Left lung (tissue), 10 donors: ENCODE data around the gene MACROD2. TPM values are rescaled to one million over a fixed set of nuclear protein-coding genes. Genes with fewer than 3 reads are reported as not detected.

Experiments used
- ATAC-seq: fragments of 200-7000 bp; cut with Tn5 transposase; one replicate; pipeline ENCODE4 v1.9.1; 2020; ENCODE audit warnings: moderate library complexity
- DNase-seq, 4 donors: peaks; one replicate each; pipeline ENCODE4 v3.0.0-alpha.2; 2013 to 2020
- H3K27ac ChIP-seq, 2 donors: fragments of 200-600 bp; sonication (generic) in 1 of 2; one replicate each; pipeline versions ENCODE4 v1.5.0 to v1.8.0; 2020 to 2021
- H3K27me3 ChIP-seq, 2 donors: fragments of 200-600 bp; sonication (generic) in 1 of 2; one replicate each; pipeline versions ENCODE4 v1.5.0 to v1.8.0; 2020 to 2021
- H3K36me3 ChIP-seq, 2 donors: fragments of 200-600 bp; sonication (generic) in 1 of 2; one replicate each; pipeline versions ENCODE4 v1.5.0 to v1.8.0; 2020 to 2021
- H3K4me1 ChIP-seq, 2 donors: fragments of 200-600 bp; one replicate each; pipeline ENCODE4 v1.8.0; 2021
- H3K4me3 ChIP-seq, 2 donors: fragments of 200-600 bp; sonication (generic) in 1 of 2; one replicate each; pipeline versions ENCODE4 v1.5.0 to v1.8.0; 2020 to 2021; ENCODE audit warnings: mild to moderate bottlenecking in 1 of 2
- H3K9me3 ChIP-seq, 2 donors: fragments of 200-600 bp; sonication (generic) in 1 of 2; one replicate each; pipeline versions ENCODE4 v1.5.0 to v1.8.0; 2020 to 2021
- intact Hi-C, 2 donors: fragments of 100-400 bp; cut with DNase I; formaldehyde crosslinking; loops; one replicate each; pipeline versions ENCODE4 v1.11.2 to v1.14.2; 2022
- polyA plus RNA-seq, 6 donors: library from polyadenylated mRNA; unstranded; fragments of 120-200 nt; gene quantifications; one replicate each; pipeline ENCODE4 v1.2.1, GENCODE V29; 2013; ENCODE audit not compliant: insufficient read length in 6 of 6
- total RNA-seq, 2 donors: library from RNA; stranded (reverse); fragmentation: NEBNext Ultra II Directional; extraction: Animal tissue kit (Norgen Biotek cat#: 25700); gene quantifications; one replicate each; pipeline ENCODE4 v1.2.1, GENCODE V29; 2021
- TF ChIP-seq, protein P1 (sequence below), 2 donors: fragments of 200-600 bp; sonication (generic) in 1 of 2; IDR thresholded peaks; one replicate each; pipeline versions ENCODE4 v1.5.0 to v1.8.0; 2021; ENCODE audit warnings: antibody characterized with exemption in 2 of 2
- donor health status: DM: no; HTN: yes; CAD: no.
- donor health status: DM: no; HTN: no; CAD: no.

Gene MACROD2
- total and polyA plus RNA-seq, 8 donors: 6.1 to 23.6 (median 8.9) TPM

- DNase-seq: no peak
- H3K9me3 ChIP-seq: peaks cover 0 to 11% of the 10 kb centered on the region in 2 donors
- H3K4me3 ChIP-seq: no peak overlapping the region
- intact Hi-C loops: no loop called here
- no peaks in the 10 kb centered on the region for H3K36me3 ChIP-seq
- H3K27me3 ChIP-seq: no peaks in the 10 kb centered on the region
- H3K27ac ChIP-seq: no peak overlapping the region
- no peaks in the 10 kb centered on the region for H3K4me1 ChIP-seq
- TF ChIP-seq, protein P1, sequence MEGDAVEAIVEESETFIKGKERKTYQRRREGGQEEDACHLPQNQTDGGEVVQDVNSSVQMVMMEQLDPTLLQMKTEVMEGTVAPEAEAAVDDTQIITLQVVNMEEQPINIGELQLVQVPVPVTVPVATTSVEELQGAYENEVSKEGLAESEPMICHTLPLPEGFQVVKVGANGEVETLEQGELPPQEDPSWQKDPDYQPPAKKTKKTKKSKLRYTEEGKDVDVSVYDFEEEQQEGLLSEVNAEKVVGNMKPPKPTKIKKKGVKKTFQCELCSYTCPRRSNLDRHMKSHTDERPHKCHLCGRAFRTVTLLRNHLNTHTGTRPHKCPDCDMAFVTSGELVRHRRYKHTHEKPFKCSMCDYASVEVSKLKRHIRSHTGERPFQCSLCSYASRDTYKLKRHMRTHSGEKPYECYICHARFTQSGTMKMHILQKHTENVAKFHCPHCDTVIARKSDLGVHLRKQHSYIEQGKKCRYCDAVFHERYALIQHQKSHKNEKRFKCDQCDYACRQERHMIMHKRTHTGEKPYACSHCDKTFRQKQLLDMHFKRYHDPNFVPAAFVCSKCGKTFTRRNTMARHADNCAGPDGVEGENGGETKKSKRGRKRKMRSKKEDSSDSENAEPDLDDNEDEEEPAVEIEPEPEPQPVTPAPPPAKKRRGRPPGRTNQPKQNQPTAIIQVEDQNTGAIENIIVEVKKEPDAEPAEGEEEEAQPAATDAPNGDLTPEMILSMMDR (IDR thresholded peaks at IDR 0.05): no peak
- no peak for ATAC-seq
Measured at GRCh38 chr20:14505476-14505875, 510.2 kb downstream of the MACROD2 start.

- intact Hi-C loops: no loop called here
- ATAC-seq (no peak), DNase-seq (no peak)
- Histone ChIP-seq H3K27ac (no peak overlapping the region), H3K36me3 (no peaks in the 10 kb centered on the region), H3K27me3 (no peaks in the 10 kb centered on the region), H3K9me3 (peaks cover 0 to 11% of the 10 kb centered on the region in 2 donors), H3K4me1 (no peaks in the 10 kb centered on the region), H3K4me3 (no peak overlapping the region)
- TF ChIP-seq, protein P1 (IDR thresholded peaks at IDR 0.05): no peak
Measured at GRCh38 chr20:14507711-14508110, 512.4 kb downstream of the MACROD2 start.

- no peak overlapping the region for H3K27ac ChIP-seq
- TF ChIP-seq, protein P1 (IDR thresholded peaks at IDR 0.05): no peak
- no peaks in the 10 kb centered on the region for H3K4me1 ChIP-seq
- DNase-seq: no peak
- no peak for ATAC-seq
- no peaks in the 10 kb centered on the region for H3K36me3 ChIP-seq
- no peaks in the 10 kb centered on the region for H3K27me3 ChIP-seq
- intact Hi-C loops: no loop called here
- H3K9me3 ChIP-seq: peaks cover 0 to 14% of the 10 kb centered on the region in 2 donors
- no peak overlapping the region for H3K4me3 ChIP-seq
Measured at GRCh38 chr20:14510341-14510740, 515.0 kb downstream of the MACROD2 start.

DNA sequence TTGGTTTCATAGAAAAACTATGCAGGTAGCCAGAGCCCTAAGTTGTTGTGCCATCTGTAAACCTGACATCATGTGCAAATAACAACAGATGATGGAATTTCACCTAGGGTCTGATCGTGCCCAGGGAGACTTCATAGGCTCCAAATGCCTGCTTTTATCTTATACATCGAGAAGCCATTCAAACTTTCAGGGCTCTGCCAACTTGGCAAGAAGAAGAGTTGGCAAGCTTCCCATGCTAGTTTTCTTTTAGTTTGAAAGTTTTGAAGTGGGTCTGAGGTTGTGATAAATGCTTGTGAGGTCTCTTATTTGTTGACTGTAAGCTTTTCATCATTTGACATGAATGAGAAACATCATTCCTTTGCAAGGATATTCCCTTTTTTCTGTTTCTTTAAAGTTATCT is 517.5 kb downstream of the MACROD2 start:
- DNase-seq (peak in 1 of 4 donors; percentile 5), ATAC-seq (no peak)
- TF ChIP-seq, protein P1 (IDR thresholded peaks at IDR 0.05): no peak
- intact Hi-C loops: no loop called here
- no peaks in the 10 kb centered on the region for H3K4me1 ChIP-seq
- H3K4me3 ChIP-seq: no peak overlapping the region
- peaks cover 0 to 5% of the 10 kb centered on the region in 2 donors for H3K9me3 ChIP-seq
- H3K36me3 ChIP-seq: no peaks in the 10 kb centered on the region
- H3K27me3 ChIP-seq: no peaks in the 10 kb centered on the region
- H3K27ac ChIP-seq: no peak overlapping the region

- TF ChIP-seq, protein P1 (IDR thresholded peaks at IDR 0.05): no peak
- Histone ChIP-seq H3K36me3 (no peaks in the 10 kb centered on the region), H3K4me1 (no peaks in the 10 kb centered on the region), H3K27ac (no peak overlapping the region), H3K9me3 (peaks cover 0 to 3% of the 10 kb centered on the region in 2 donors), H3K27me3 (no peaks in the 10 kb centered on the region), H3K4me3 (no peak overlapping the region)
- DNase-seq (no peak), ATAC-seq (no peak)
- intact Hi-C loops: no loop called here
Measured at GRCh38 chr20:14518648-14519047, 523.3 kb downstream of the MACROD2 start.
